Measurements from ENCODE around the gene STOX2.

- TF ChIP-seq CTCF (IDR thresholded peaks at IDR 0.05; ENCODE audit: poor library complexity, severe bottlenecking): no peak
- TF ChIP-seq EZH2 (IDR thresholded peaks at IDR 0.05; ENCODE audit: borderline replicate concordance, insufficient read depth, low read length, poor library complexity, severe bottlenecking): no peak
- TF ChIP-seq EP300 (conservative IDR thresholded peaks at IDR 0.05; ENCODE audit: poor library complexity, severe bottlenecking): no peak
- TF ChIP-seq POLR2AphosphoS5 (IDR thresholded peaks at IDR 0.05): no peak
Observed at GRCh38 chr4:183903021-183903760, 1.9 kb upstream of the STOX2 start.

Measured in neural cell (in vitro differentiated cells).